CD4-positive, alpha-beta T cell (primary cell): ENCODE measurements around the gene ATP5F1D. TPM values are rescaled to one million over a fixed set of nuclear protein-coding genes. Genes with fewer than 3 reads are reported as not detected.

Experiments
- ATAC-seq: fragments of 200-7000 bp; cut with Tn5 transposase; one replicate; pipeline ENCODE4 v1.10.0; 2022; ENCODE audit warnings: mild to moderate bottlenecking; ENCODE audit not compliant: poor library complexity
- CTCF ChIA-PET: fragments of 350-600 bp; sonication (Branson Sonifier 250); formaldehyde crosslinking; loops from one replicate; lab custom pipeline; 2021; ENCODE audit warnings: antibody characterized with exemption, inconsistent platforms; lab: Charles Lee
- POLR2A ChIA-PET: fragments of 350-600 bp; sonication (Branson Sonifier 250); formaldehyde crosslinking; loops from one replicate; lab custom pipeline; 2021; ENCODE audit warnings: antibody characterized with exemption, inconsistent platforms; lab: Charles Lee
- DNase-seq, 14 experiments: peaks; one replicate each; pipeline ENCODE4 v3.0.0-alpha.2; 2013 to 2020; ENCODE audit warnings: mixed read lengths in 2 of 14
- H3K27ac ChIP-seq, 2 donors: one replicate each; pipeline versions ENCODE4 v1.5.1 to v1.7.0; 2013; ENCODE audit warnings: low read length in 2 of 2, low read depth in 1 of 2, mild to moderate bottlenecking in 1 of 2
- H3K27me3 ChIP-seq, 2 experiments: 1 replicate in 1 of 2; 2 replicates in 1 of 2; pipeline versions ENCODE4 v1.6.1 to v1.7.0; 2013; ENCODE audit warnings: low read length in 2 of 2, control low read depth in 1 of 2, mild to moderate bottlenecking in 1 of 2, moderate library complexity in 1 of 2; ENCODE audit not compliant: insufficient read depth in 2 of 2, control insufficient read depth in 1 of 2
- H3K36me3 ChIP-seq: one replicate; pipeline ENCODE4 v1.6.1; 2013; ENCODE audit warnings: low read length, control low read depth; ENCODE audit not compliant: insufficient read depth
- H3K4me1 ChIP-seq: one replicate; pipeline ENCODE4 v1.6.1; 2013; ENCODE audit warnings: low read length, control low read depth; ENCODE audit not compliant: insufficient read depth
- H3K4me3 ChIP-seq: one replicate; pipeline ENCODE4 v1.5.1; 2013; ENCODE audit warnings: mild to moderate bottlenecking, low read length, moderate library complexity
- H3K9me3 ChIP-seq, 2 experiments: 1 replicate in 1 of 2; 2 replicates in 1 of 2; pipeline versions ENCODE4 v1.6.1 to v1.7.0; 2013; ENCODE audit warnings: low read length in 2 of 2, mild to moderate bottlenecking in 2 of 2, control low read depth in 1 of 2, moderate library complexity in 1 of 2; ENCODE audit not compliant: control insufficient read depth in 1 of 2, insufficient read depth in 1 of 2
- H3K27ac Mint-ChIP-seq: one replicate; pipeline ENCODE4 v1.8.0; 2020; ENCODE audit warnings: mixed read lengths
- H3K27me3 Mint-ChIP-seq: one replicate; pipeline ENCODE4 v1.8.0; 2021; ENCODE audit warnings: mixed read lengths
- H3K36me3 Mint-ChIP-seq: one replicate; pipeline ENCODE4 v1.8.0; 2021; ENCODE audit warnings: low read depth, mixed read lengths
- H3K4me1 Mint-ChIP-seq: one replicate; pipeline ENCODE4 v1.8.0; 2021; ENCODE audit warnings: low read depth, mixed read lengths
- H3K4me3 Mint-ChIP-seq: one replicate; pipeline ENCODE4 v1.8.0; 2020; ENCODE audit warnings: mild to moderate bottlenecking, mixed read lengths
- H3K9me3 Mint-ChIP-seq: one replicate; pipeline ENCODE4 v1.8.0; 2020; ENCODE audit warnings: mixed read lengths
- intact Hi-C, 2 experiments: fragments of 100-400 bp; cut with DNase I in 1 of 2; cut with micrococcal nuclease in 1 of 2; formaldehyde crosslinking; loops; one replicate each; pipeline versions ENCODE4 v1.15.1 to v1.9.0; 2023 to 2025; cut with DNase I, micrococcal nuclease
- total RNA-seq, 174 experiments: library from RNA in 2 of 174; stranded (reverse) in 2 of 174; gene quantifications; one replicate each; pipeline ENCODE4 v1.2.3 and lab custom pipeline; 2021 to 2026
- TF ChIP-seq, protein P1 (sequence below): fragments of 200-600 bp; IDR thresholded peaks from one replicate; pipeline ENCODE4 v1.8.0; 2022; ENCODE audit warnings: antibody characterized with exemption, mild to moderate bottlenecking

Gene ATP5F1D
- total RNA-seq, 2 experiments from 2014 or later: 77.6 to 92.6 TPM

DNA sequence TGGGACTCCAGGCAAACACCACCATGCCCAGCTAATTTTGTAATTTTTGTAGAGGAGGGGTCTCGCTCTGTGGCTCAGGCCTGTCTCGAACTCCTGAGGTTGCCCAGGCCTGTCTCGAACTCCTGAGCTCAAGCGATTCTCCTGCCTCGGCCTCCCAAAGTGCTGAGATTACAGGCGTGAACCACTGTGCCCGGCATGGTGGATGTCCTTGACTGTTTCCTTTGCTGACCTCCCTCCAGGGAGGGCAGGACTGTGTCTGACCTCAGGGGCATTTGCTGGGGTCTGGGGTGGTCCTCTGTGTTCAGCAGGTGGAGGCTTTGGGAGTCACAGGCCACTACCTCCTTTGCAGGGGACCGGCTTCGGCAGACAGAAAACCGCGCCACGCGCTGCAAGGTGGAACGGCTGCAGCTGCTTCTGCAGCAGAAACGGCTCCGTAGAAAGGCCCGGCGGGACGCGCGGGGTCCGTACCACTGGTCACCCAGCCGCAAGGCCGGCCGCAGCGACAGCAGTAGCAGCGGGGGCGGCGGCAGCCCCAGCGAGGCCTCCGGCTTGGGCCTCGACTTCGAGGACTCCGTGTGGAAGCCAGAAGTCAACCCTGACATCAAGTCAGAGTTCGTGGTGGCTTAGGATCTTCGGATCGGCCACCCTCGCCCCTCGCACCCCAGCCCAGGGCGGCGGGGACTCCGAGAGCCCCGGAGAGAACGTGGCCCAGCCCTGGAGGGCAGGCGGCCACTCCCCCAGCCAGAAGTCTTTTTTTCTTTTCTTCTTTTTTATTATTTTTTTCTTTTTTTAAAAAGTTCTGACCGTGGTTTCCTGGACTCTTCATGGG lies 15.3 kb downstream of the ATP5F1D start:
- CTCF ChIA-PET: interaction anchor here (0.6 to 2.4 kb wide), 3 partner anchors 9 to 202 kb away, joined by 3 to 12 read pairs (median 4); no protein-coding TSS in a partner anchor
- H3K4me1 Mint-ChIP-seq: peaks cover 47% of the 10 kb centered on the region

DNA sequence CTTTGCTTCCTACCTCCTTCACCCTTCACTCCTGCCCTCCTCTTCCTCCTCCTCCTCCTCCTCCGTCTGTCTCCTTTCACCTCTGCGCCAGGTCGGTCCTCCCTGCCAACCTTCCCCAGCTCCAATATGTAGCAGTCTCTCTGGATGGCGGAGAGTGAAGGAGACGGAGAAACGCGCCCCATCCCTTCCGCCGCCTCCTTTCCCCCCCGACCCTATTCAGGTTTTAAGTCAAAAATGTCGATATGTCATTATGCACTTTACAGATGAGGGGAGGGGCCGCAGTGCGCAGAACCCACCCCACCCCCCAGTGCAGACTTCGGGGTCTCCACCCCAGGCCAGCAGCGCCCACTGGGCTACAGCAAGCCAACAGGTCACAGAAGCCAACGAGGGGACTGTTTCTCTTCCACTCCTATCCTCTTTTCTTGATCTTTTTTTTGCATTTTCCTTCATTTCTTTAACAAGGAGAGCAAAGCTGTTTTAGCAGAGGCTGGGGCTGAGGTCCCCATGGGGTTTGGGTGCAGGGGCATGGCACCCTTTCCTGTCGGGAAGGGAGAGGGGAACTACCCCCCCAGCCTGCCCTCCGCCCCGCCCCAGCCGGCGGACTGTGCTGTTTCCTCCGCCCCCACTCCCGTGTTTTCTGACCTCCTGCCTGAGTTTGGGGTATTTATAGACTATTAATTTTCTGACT lies 16.1 kb downstream of the ATP5F1D start:
- Mint-ChIP-seq H3K4me3 (peak overlapping the region; percentile 91), H3K9me3 (no peaks in the 10 kb centered on the region), H3K27ac (peak overlapping the region; percentile 95), H3K36me3 (peaks cover 58% of the 10 kb centered on the region), H3K27me3 (no peaks in the 10 kb centered on the region), H3K4me1 (peaks cover 50% of the 10 kb centered on the region)
- H3K27ac ChIP-seq: peak overlapping the region; percentile 52 to 99
- no peaks in the 10 kb centered on the region for H3K9me3 ChIP-seq
- no peaks in the 10 kb centered on the region for H3K27me3 ChIP-seq
- TF ChIP-seq, protein P1, sequence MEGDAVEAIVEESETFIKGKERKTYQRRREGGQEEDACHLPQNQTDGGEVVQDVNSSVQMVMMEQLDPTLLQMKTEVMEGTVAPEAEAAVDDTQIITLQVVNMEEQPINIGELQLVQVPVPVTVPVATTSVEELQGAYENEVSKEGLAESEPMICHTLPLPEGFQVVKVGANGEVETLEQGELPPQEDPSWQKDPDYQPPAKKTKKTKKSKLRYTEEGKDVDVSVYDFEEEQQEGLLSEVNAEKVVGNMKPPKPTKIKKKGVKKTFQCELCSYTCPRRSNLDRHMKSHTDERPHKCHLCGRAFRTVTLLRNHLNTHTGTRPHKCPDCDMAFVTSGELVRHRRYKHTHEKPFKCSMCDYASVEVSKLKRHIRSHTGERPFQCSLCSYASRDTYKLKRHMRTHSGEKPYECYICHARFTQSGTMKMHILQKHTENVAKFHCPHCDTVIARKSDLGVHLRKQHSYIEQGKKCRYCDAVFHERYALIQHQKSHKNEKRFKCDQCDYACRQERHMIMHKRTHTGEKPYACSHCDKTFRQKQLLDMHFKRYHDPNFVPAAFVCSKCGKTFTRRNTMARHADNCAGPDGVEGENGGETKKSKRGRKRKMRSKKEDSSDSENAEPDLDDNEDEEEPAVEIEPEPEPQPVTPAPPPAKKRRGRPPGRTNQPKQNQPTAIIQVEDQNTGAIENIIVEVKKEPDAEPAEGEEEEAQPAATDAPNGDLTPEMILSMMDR: no peak
- no peak for ATAC-seq
- DNase-seq: no peak
- no peak overlapping the region for H3K4me3 ChIP-seq
- intact Hi-C loops: no loop called here
- H3K36me3 ChIP-seq: peaks cover 45% of the 10 kb centered on the region
- POLR2A ChIA-PET: interaction anchor here (1.0 to 7.1 kb wide), 3 partner anchors 8 to 11 kb away, joined by 3 to 117 read pairs (median 4); partner anchors contain the start of gene CIRBP
- peaks cover 97% of the 10 kb centered on the region for H3K4me1 ChIP-seq
- CTCF ChIA-PET: interaction anchor here (1.5 kb wide), 1 partner anchor 13 kb away, joined by 7 read pairs; no protein-coding TSS in a partner anchor

More for the DNA sequence above, 15.3 kb downstream of the ATP5F1D start:
- Mint-ChIP-seq H3K36me3 (peaks cover 63% of the 10 kb centered on the region), H3K27me3 (no peaks in the 10 kb centered on the region), H3K27ac (peak overlapping the region; percentile 95), H3K9me3 (no peaks in the 10 kb centered on the region), H3K4me3 (peak overlapping the region; percentile 68)
- H3K36me3 ChIP-seq: peaks cover 48% of the 10 kb centered on the region
- POLR2A ChIA-PET: interaction anchor here (1.5 to 7.1 kb wide), 2 partner anchors 9 to 12 kb away, joined by 4 to 117 read pairs; partner anchors contain the start of gene CIRBP
- H3K9me3 ChIP-seq: no peaks in the 10 kb centered on the region
- peak overlapping the region; percentile 13 to 40 for H3K27ac ChIP-seq
- ATAC-seq (no peak), DNase-seq (no peak)
- intact Hi-C loops: no loop called here
- H3K4me1 ChIP-seq: peaks cover 97% of the 10 kb centered on the region
- H3K4me3 ChIP-seq: no peak overlapping the region
- H3K27me3 ChIP-seq: no peaks in the 10 kb centered on the region
- TF ChIP-seq, protein P1: no peak

DNA sequence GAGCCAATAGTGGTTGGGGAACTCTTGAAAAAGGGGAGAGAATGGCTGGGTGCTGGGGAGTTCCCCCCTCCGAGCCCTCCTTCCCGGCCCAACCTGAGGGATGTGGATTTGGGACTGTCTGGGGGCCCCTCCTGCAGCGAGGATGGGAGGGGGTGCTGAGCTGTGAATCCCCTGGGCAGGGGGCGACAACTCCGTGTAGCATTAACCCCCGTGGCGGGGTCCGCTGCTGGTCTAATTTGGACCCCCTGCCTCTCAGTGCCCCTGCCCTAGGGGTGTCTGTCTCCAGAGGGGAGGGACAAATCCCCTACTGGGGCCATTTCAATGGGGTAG lies 16.6 kb downstream of the ATP5F1D start:
- peak overlapping the region; percentile 56 for H3K4me3 ChIP-seq
- intact Hi-C loops: no loop called here

More for the DNA sequence above, 16.6 kb downstream of the ATP5F1D start:
- DNase-seq (no peak), ATAC-seq (no peak)
- H3K27me3 Mint-ChIP-seq: no peaks in the 10 kb centered on the region
- TF ChIP-seq, protein P1: no peak
- H3K4me1 Mint-ChIP-seq: peaks cover 49% of the 10 kb centered on the region
- POLR2A ChIA-PET: interaction anchor here (1.0 to 7.1 kb wide), 5 partner anchors 8 to 15 kb away, joined by 3 to 117 read pairs (median 4); partner anchors contain the start of gene CIRBP
- peaks cover 45% of the 10 kb centered on the region for H3K36me3 ChIP-seq
- peak overlapping the region; percentile 52 to 99 for H3K27ac ChIP-seq
- CTCF ChIA-PET: interaction anchor here (1.5 kb wide), 1 partner anchor 14 kb away, joined by 7 read pairs; no protein-coding TSS in a partner anchor
- H3K4me1 ChIP-seq: peaks cover 97% of the 10 kb centered on the region
- H3K27ac Mint-ChIP-seq: peak overlapping the region; percentile 95
- H3K4me3 Mint-ChIP-seq: peak overlapping the region; percentile 91
- no peaks in the 10 kb centered on the region for H3K27me3 ChIP-seq
- H3K36me3 Mint-ChIP-seq: peaks cover 57% of the 10 kb centered on the region
- no peaks in the 10 kb centered on the region for H3K9me3 Mint-ChIP-seq
- H3K9me3 ChIP-seq: no peaks in the 10 kb centered on the region
